ENCODE data around the gene NPHS1. TPM values are rescaled to one million over a fixed set of nuclear protein-coding genes. Genes with fewer than 3 reads are reported as not detected.
"Not testable (repeated sequence)": the region's sequence is repeated elsewhere in the genome, so short reads cannot be mapped to it uniquely, and the experiment has no call there.

The NPHS1 gene
- total RNA-seq, 4 donors from 2014 or later = not detected

GRCh38 chr19:35874392-35874930 lies 22.2 kb upstream of the NPHS1 start:
- DNase-seq = no peak
- H3K9me3 ChIP-seq = no peaks in the 10 kb centered on the region
- no peaks in the 10 kb centered on the region for H3K36me3 ChIP-seq
- H3K4me3 ChIP-seq = no peak overlapping the region
- no peak overlapping the region for H3K27ac ChIP-seq
- TF ChIP-seq CTCF (IDR thresholded peaks at IDR 0.05) (no peak), POLR2A (IDR thresholded peaks at IDR 0.05) (no peak)
- intact Hi-C loops (cut with DNase I) = no loop called here
- WGBS, 2 donors = 91 to 92% methylated on average over 16 to 21 of the region's 32 CpGs
- peaks cover 6 to 11% (median 8%) of the 10 kb centered on the region in 3 donors for H3K4me1 ChIP-seq
- H3K27me3 ChIP-seq = peaks cover 0 to 45% (median 0%) of the 10 kb centered on the region in 4 donors

GRCh38 chr19:35872180-35872579 lies 19.9 kb upstream of the NPHS1 start:
- Histone ChIP-seq H3K4me3 (no peak overlapping the region), H3K27me3 (peaks cover 0 to 46% (median 0%) of the 10 kb centered on the region in 4 donors), H3K4me1 (peaks cover 17 to 25% (median 17%) of the 10 kb centered on the region in 3 donors), H3K9me3 (no peaks in the 10 kb centered on the region), H3K27ac (no peak overlapping the region), H3K36me3 (no peaks in the 10 kb centered on the region)
- DNase-seq = no peak
- no peak for TF ChIP-seq CTCF (IDR thresholded peaks at IDR 0.05)
- TF ChIP-seq POLR2A (IDR thresholded peaks at IDR 0.05) = no peak
- intact Hi-C loops (cut with DNase I) = no loop called here
- 80 to 83% methylated on average over 2 to 4 of the region's 5 CpGs for WGBS, 2 donors

GRCh38 chr19:35871611-35872010 lies 19.3 kb upstream of the NPHS1 start:
- 68 to 90% methylated on average over 2 to 9 of the region's 12 CpGs for WGBS, 2 donors
- H3K4me1 ChIP-seq = peaks cover 17 to 25% (median 17%) of the 10 kb centered on the region in 3 donors
- DNase-seq = no peak
- H3K36me3 ChIP-seq = no peaks in the 10 kb centered on the region
- TF ChIP-seq POLR2A (IDR thresholded peaks at IDR 0.05) (no peak), CTCF (IDR thresholded peaks at IDR 0.05) (no peak)
- H3K27me3 ChIP-seq = peaks cover 0 to 51% (median 0%) of the 10 kb centered on the region in 4 donors
- H3K27ac ChIP-seq = no peak overlapping the region
- intact Hi-C loops (cut with DNase I) = no loop called here
- no peak overlapping the region for H3K4me3 ChIP-seq
- H3K9me3 ChIP-seq = no peaks in the 10 kb centered on the region

GRCh38 chr19:35870798-35871197 lies 18.5 kb upstream of the NPHS1 start:
- intact Hi-C loops (cut with DNase I) = no loop called here
- no peak for DNase-seq
- Histone ChIP-seq H3K4me1 (peaks cover 17 to 25% (median 17%) of the 10 kb centered on the region in 3 donors), H3K4me3 (no peak overlapping the region), H3K36me3 (no peaks in the 10 kb centered on the region), H3K27me3 (peaks cover 0 to 60% (median 0%) of the 10 kb centered on the region in 4 donors), H3K27ac (no peak overlapping the region), H3K9me3 (no peaks in the 10 kb centered on the region)
- 70% methylated on average over 3 of the region's 12 CpGs; no CpG with 5 or more reads in 1 of the 2 donors for WGBS, 2 donors
- TF ChIP-seq POLR2A (IDR thresholded peaks at IDR 0.05) (no peak), CTCF (IDR thresholded peaks at IDR 0.05) (no peak)

GRCh38 chr19:35870124-35870736 lies 17.9 kb upstream of the NPHS1 start:
- peaks cover 0 to 64% (median 0%) of the 10 kb centered on the region in 4 donors for H3K27me3 ChIP-seq
- intact Hi-C loops (cut with DNase I); H3K36me3 ChIP-seq; DNase-seq; H3K9me3 ChIP-seq; H3K27ac ChIP-seq: not testable (repeated sequence)
- WGBS, 2 donors = 46 to 48% methylated on average over 24 to 26 of the region's 26 CpGs
- H3K4me3 ChIP-seq = peak overlapping the region in 2 of 4 donors; percentile 55 to 72
- peaks cover 17 to 25% (median 17%) of the 10 kb centered on the region in 3 donors for H3K4me1 ChIP-seq
